ENCODE results near the gene CHD6. TPM values are rescaled to one million over a fixed set of nuclear protein-coding genes. Genes with fewer than 3 reads are reported as not detected.

CHD6 gene
- total RNA-seq, 1 experiment from 2014 or later, result 26.6 TPM

- Histone ChIP-seq H2AFZ (ENCODE audit: low read depth, low read length, poor library complexity, severe bottlenecking) (no peak overlapping the region), H4K20me1 (ENCODE audit: insufficient read depth) (no peaks in the 10 kb centered on the region), H3K9me3 (ENCODE audit: control insufficient read depth in 1 of 2, insufficient read depth in 1 of 2, low read depth in 1 of 2, low read length in 2 of 2) (no peaks in the 10 kb centered on the region), H3K27ac (ENCODE audit: low read depth, low read length) (no peak overlapping the region), H3K9me2 (ENCODE audit: insufficient read depth) (no peaks in the 10 kb centered on the region), H3K4me3 (replicated peaks in 1 of 2; ENCODE audit: low read depth in 1 of 2, low read length in 2 of 2) (no peak overlapping the region), H3K4me2 (ENCODE audit: low read length) (no peak overlapping the region), H3K4me1 (ENCODE audit: control insufficient read depth in 1 of 2, insufficient read depth in 2 of 2, low read length in 2 of 2) (no peaks in the 10 kb centered on the region; a peak in 1 of 4 replicates), H3K27me3 (ENCODE audit: insufficient read depth, low read length) (peaks cover 10% of the 10 kb centered on the region), H3K9ac (ENCODE audit: low read length) (no peak overlapping the region), H3K36me3 (ENCODE audit: control insufficient read depth in 1 of 2, insufficient read depth in 2 of 2, low read length in 2 of 2) (no peaks in the 10 kb centered on the region), H3K79me2 (ENCODE audit: insufficient read depth, low read length) (no peaks in the 10 kb centered on the region)
- RAD21 ChIA-PET (ENCODE audit: low non-redundant PET in 1 of 2, low total read pairs in 2 of 2, uncharacterized antibody in 2 of 2, unreplicated experiment in 2 of 2), result no interaction called here
- POLR2A ChIA-PET, result no interaction called here
- no TSS peak for BruUV-seq (replicated peaks)
- intact Hi-C loops (cut with micrococcal nuclease), result no loop called here
- ATAC-seq, result no peak
- no peak for TF ChIP-seq EZH2phosphoT487 (IDR thresholded peaks at IDR 0.05; ENCODE audit: borderline replicate concordance)
- TF ChIP-seq SIN3A (IDR thresholded peaks at IDR 0.05; ENCODE audit: low read depth), result no peak
- TF ChIP-seq RAD21 (IDR thresholded peaks at IDR 0.05; ENCODE audit: low read depth), result no peak
- TF ChIP-seq ATF3 (IDR thresholded peaks at IDR 0.05), result no peak
- TF ChIP-seq EZH2 (IDR thresholded peaks at IDR 0.05), result no peak
- TF ChIP-seq FOSL1 (IDR thresholded peaks at IDR 0.05; ENCODE audit: low read depth), result no peak
- no peak for TF ChIP-seq MAX (IDR thresholded peaks at IDR 0.05)
- TF ChIP-seq TCF7L2 (IDR thresholded peaks at IDR 0.05; ENCODE audit: borderline replicate concordance, extremely low read depth, insufficient read depth, insufficient read length), result no peak
- no peak for TF ChIP-seq YY1 (IDR thresholded peaks at IDR 0.05; ENCODE audit: extremely low read depth, insufficient replicate concordance, low read depth, low read length)
- TF ChIP-seq SP1 (IDR thresholded peaks at IDR 0.05; ENCODE audit: low read depth), result no peak
- TF ChIP-seq ZNF274 (IDR thresholded peaks at IDR 0.05; ENCODE audit: low read depth, low read length), result no peak
- no peak for TF ChIP-seq CTCF (IDR thresholded peaks at IDR 0.05 in 2 of 3, conservative IDR thresholded peaks at IDR 0.05 in 1 of 3; ENCODE audit: borderline replicate concordance in 1 of 3, insufficient read depth in 1 of 3, low read depth in 2 of 3, low read length in 2 of 3)
- no peak for TF ChIP-seq SRF (IDR thresholded peaks at IDR 0.05; ENCODE audit: low read depth)
- TF ChIP-seq POLR2A (IDR thresholded peaks at IDR 0.05; ENCODE audit: borderline replicate concordance, extremely low read depth, insufficient read depth, insufficient read length), result no peak
- no peak for TF ChIP-seq REST (IDR thresholded peaks at IDR 0.05; ENCODE audit: low read depth)
- no peak for DNase-seq (ENCODE audit: low read depth, low spot score)
- CTCF ChIA-PET, result no interaction called here
Measured at GRCh38 chr20:41382791-41383305, 235.3 kb downstream of the CHD6 start.

Measured in HCT116 (cell line).